HFF-Myc (cell line): Measurements from ENCODE around the gene GALNT7.

Experiments
- DNase-seq: peaks from one replicate; pipeline ENCODE4 v3.0.0-alpha.2; 2011; ENCODE audit warnings: low read depth; ENCODE audit errors: extremely low read depth
- H3K4me3 ChIP-seq: replicated peaks from 2 replicates; pipeline ENCODE4 v1.5.1; 2011; ENCODE audit warnings: low read depth, mild to moderate bottlenecking, control low read depth, low read length
- TF ChIP-seq, protein P1 (sequence below): IDR thresholded peaks from 2 replicates; pipeline ENCODE4 v1.5.1; 2012; ENCODE audit warnings: mild to moderate bottlenecking, low read depth, low read length, control low read depth; ENCODE audit errors: missing control alignments

Gene GALNT7

DNA sequence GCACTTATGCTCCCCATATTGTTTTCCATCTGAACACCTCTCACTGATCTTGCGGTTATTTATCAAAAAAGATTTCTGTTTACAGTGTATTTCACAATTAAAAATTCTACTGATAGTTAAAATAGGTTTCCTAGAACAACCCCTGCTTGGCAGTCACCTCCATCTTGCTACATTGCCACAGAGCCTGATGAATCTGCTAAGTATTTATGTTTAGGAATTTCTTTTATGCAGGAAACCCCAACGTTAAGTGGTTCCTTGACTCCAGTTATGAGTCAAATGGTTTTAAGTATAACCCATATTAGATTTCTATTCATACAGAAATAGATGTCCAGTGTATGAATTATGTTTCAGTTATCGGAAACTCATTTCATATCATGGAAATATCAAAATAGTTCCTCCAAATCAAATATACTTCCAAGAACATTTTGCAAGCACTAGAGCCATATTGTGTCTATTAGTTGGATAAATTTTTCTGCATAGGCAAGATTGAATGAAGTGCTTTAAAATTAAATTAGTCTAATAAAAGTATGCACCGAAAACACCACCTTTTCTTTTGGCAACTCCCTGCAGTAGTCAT lies 20.6 kb downstream of the GALNT7 start:
- TF ChIP-seq, protein P1, sequence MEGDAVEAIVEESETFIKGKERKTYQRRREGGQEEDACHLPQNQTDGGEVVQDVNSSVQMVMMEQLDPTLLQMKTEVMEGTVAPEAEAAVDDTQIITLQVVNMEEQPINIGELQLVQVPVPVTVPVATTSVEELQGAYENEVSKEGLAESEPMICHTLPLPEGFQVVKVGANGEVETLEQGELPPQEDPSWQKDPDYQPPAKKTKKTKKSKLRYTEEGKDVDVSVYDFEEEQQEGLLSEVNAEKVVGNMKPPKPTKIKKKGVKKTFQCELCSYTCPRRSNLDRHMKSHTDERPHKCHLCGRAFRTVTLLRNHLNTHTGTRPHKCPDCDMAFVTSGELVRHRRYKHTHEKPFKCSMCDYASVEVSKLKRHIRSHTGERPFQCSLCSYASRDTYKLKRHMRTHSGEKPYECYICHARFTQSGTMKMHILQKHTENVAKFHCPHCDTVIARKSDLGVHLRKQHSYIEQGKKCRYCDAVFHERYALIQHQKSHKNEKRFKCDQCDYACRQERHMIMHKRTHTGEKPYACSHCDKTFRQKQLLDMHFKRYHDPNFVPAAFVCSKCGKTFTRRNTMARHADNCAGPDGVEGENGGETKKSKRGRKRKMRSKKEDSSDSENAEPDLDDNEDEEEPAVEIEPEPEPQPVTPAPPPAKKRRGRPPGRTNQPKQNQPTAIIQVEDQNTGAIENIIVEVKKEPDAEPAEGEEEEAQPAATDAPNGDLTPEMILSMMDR = no peak

DNA sequence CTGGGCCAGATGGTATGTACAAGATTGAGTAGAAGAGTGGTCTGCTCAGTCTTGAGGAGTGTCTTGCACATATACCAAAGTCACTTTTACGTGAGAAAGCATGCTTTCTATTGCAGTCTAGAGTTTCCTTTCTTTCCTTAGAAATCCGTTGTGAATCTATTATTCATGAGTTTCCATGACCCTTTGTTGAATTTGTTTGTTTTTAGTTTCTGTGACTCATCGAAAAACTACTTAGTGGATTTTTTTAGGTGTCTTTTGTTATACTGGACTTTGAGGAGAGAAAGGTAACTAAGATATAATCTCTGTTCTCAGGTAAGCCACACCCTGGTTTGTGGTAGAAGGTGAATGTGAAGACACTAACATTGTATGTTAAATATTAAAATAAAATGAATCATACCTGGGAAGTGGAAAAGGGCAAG lies 23.0 kb downstream of the GALNT7 start:
- DNase-seq = no peak
- H3K4me3 ChIP-seq = no peak overlapping the region
- TF ChIP-seq, protein P1 = no peak

More for the DNA sequence above, 20.6 kb downstream of the GALNT7 start:
- no peak for DNase-seq
- no peak overlapping the region for H3K4me3 ChIP-seq

DNA sequence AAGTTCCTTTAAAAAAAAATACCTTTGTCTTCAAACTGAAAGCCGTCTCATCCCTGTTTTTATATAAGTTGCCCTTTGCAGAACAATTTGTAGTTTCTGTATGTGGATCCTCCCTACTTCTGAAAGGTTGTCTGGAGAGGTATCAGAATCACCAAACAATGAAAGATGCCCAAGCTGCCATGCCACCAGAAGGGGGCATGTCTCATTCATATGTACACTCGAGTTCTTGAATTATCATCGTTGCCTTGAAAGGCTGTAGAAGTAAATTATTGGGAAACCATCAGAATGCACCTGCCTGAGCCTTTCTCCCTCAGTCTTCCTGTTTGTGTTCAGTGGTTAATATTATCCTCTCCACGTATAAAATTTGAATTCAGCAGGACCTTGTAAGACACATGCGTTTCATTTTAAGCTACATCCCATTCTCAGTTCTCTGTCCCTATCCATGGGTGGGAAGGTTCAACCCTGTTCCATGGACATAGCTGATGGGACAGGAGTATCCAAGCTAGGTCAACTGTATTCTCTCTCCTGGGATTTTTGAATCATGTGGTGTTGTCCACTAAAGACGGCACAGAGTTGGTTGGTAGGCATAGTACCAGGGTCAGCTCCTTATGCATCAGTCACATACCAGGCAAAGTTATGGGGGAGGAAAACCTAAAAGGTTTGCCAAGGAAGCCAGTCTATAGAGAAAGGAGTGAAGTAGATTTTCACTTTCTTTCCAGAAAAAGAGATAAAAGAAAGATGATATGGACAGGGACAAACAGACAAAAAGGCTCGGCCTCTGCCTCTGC lies 24.0 kb downstream of the GALNT7 start:
- no peak for DNase-seq
- no peak overlapping the region for H3K4me3 ChIP-seq
- TF ChIP-seq, protein P1 = peak; percentile 19

DNA sequence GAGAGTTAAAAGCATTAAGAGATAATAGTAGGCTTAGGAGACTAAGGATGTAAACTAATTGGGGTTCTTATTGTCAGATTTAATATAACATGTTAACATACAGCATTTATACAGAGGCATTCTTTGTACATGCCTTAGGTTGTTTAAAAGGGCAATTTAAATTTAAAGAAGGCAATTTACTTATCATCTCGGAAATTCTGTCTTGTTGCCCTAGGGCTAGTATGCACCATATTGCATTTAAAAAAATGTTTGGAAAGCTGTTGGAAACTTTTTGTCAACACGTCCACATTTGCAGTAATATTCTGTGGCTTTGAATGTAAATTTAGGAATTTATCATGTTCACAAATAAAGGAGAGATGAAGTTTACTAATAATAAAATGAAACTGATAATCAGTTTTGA lies 25.5 kb downstream of the GALNT7 start:
- TF ChIP-seq, protein P1 = no peak
- DNase-seq = no peak
- H3K4me3 ChIP-seq = no peak overlapping the region

DNA sequence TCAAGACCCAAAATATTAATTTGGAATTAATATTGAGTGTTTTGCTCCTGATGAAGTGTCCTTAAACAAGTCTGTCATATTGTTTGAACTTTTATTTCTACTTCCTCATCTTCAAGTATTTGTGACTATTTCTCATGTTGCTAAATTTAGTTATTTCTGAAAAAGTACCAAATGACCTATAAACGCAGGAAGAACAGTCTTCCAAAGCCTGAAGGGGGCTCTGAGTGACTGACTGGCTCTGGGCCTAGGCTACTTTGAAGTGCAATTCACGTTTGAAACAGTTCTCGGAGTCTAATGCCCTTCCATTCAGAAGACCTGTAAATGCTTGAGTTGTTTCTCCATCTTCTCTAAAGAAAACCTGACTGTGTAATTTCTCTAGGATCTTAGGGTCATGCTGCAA lies 26.5 kb downstream of the GALNT7 start:
- H3K4me3 ChIP-seq = no peak overlapping the region
- TF ChIP-seq, protein P1 = no peak
- DNase-seq = no peak

DNA sequence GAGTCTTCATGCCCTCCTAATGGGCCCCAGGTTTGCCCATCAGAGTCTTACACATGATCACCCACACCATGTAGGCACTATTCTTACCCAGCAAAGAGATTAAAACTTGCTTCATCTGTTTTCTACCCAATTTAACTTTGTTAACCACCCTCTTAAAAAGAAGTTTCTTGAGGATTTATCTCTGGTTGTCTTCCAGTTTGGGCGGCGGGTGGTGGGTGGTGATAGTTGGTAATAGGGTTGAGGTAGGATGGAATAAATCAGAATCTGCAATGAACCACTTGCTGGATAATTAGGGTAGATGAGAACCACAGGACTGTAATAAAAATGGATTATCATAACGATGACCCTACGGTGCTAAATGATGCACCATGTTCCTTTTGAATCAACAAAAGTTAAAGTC lies 30.9 kb downstream of the GALNT7 start:
- DNase-seq = no peak
- no peak overlapping the region for H3K4me3 ChIP-seq
- TF ChIP-seq, protein P1 = no peak
